Neural cell (in vitro differentiated cells): ENCODE data around the gene PRKX. TPM values are rescaled to one million over a fixed set of nuclear protein-coding genes. Genes with fewer than 3 reads are reported as not detected.

Experiments used
- H2AFZ ChIP-seq: fragments of 200-600, 300-800 bp; sonication (generic), shearing (Covaris generic); 2 replicates; pipeline ENCODE4 v1.6.0; 2014; ENCODE audit warnings: low read depth, mild to moderate bottlenecking, antibody characterized with exemption, low read length, moderate library complexity
- H3F3A ChIP-seq: fragments of 200-600 bp; shearing (Covaris generic); 2 replicates; pipeline ENCODE4 v1.6.1; 2016; ENCODE audit warnings: mild to moderate bottlenecking, moderate library complexity, mixed read lengths, antibody characterized with exemption, low read length; ENCODE audit not compliant: insufficient read depth, poor library complexity, severe bottlenecking
- H3K27ac ChIP-seq: fragments of 200-600, 300-800 bp; sonication (generic), shearing (Covaris generic); 2 replicates; pipeline ENCODE4 v1.5.1; 2014; ENCODE audit warnings: mild to moderate bottlenecking, low read length, moderate library complexity
- H3K27me3 ChIP-seq: fragments of 300-800, 200-600 bp; sonication (generic), shearing (Covaris generic); 2 replicates; pipeline ENCODE4 v1.6.0; 2014; ENCODE audit warnings: mild to moderate bottlenecking, low read depth, low read length, moderate library complexity; ENCODE audit not compliant: insufficient read depth
- H3K36me3 ChIP-seq: fragments of 300-800, 200-600 bp; sonication (generic), shearing (Covaris generic); 2 replicates; pipeline ENCODE4 v1.5.1; 2014; ENCODE audit warnings: mild to moderate bottlenecking, antibody characterized with exemption, low read length, moderate library complexity; ENCODE audit not compliant: insufficient read depth
- H3K4me2 ChIP-seq: fragments of 300-800, 200-600 bp; sonication (generic), shearing (Covaris generic); 2 replicates; pipeline ENCODE4 v1.6.0; 2014; ENCODE audit warnings: mild to moderate bottlenecking, low read length
- H3K4me3 ChIP-seq: fragments of 300-800, 200-600 bp; sonication (generic), shearing (Covaris generic); 2 replicates; pipeline ENCODE4 v1.5.1; 2014; ENCODE audit warnings: mild to moderate bottlenecking, low read length, moderate library complexity
- H3K79me2 ChIP-seq: fragments of 200-600 bp; shearing (Covaris generic); replicated peaks from 2 replicates; pipeline ENCODE4 v1.6.0; 2014; ENCODE audit warnings: mild to moderate bottlenecking, low read length, moderate library complexity; ENCODE audit not compliant: insufficient read depth
- H3K9ac ChIP-seq: fragments of 300-800, 200-600 bp; sonication (generic), shearing (Covaris generic); 2 replicates; pipeline ENCODE4 v1.6.1; 2016; ENCODE audit warnings: mild to moderate bottlenecking, low read length, mixed read lengths
- H3K9me2 ChIP-seq: fragments of 200-600 bp; shearing (Covaris generic); 2 replicates; pipeline ENCODE4 v1.6.1; 2016; ENCODE audit warnings: mild to moderate bottlenecking, low read length, mixed read lengths; ENCODE audit not compliant: insufficient read depth
- H3K9me3 ChIP-seq: fragments of 200-600, 300-800 bp; sonication (generic), shearing (Covaris generic); 2 replicates; pipeline ENCODE4 v1.6.1; 2016; ENCODE audit warnings: mild to moderate bottlenecking, mixed run types, low read length, moderate library complexity, mixed read lengths
- H4K20me1 ChIP-seq: fragments of 200-600 bp; shearing (Covaris generic); 2 replicates; pipeline ENCODE4 v1.6.1; 2016; ENCODE audit warnings: mild to moderate bottlenecking, mixed run types; ENCODE audit not compliant: insufficient read depth
- CTCF ChIP-seq: fragments of 450-650 bp; IDR thresholded peaks from 2 replicates; pipeline ENCODE4 v1.5.1; 2014; ENCODE audit warnings: antibody characterized with exemption, mild to moderate bottlenecking, moderate library complexity; ENCODE audit not compliant: poor library complexity, severe bottlenecking
- EP300 ChIP-seq: fragments of 450-650 bp; conservative IDR thresholded peaks from 2 replicates; pipeline ENCODE4 v1.6.1; 2014; ENCODE audit warnings: antibody characterized with exemption, mild to moderate bottlenecking, moderate library complexity; ENCODE audit not compliant: poor library complexity, severe bottlenecking
- EZH2 ChIP-seq: fragments of 200-600, 300-800 bp; shearing (Covaris generic), sonication (generic); IDR thresholded peaks from 2 replicates; pipeline ENCODE4 v1.6.1; 2014; ENCODE audit warnings: antibody characterized with exemption, low read length, borderline replicate concordance, mild to moderate bottlenecking; ENCODE audit not compliant: insufficient read depth, poor library complexity, severe bottlenecking
- MXI1 ChIP-seq: fragments of 450-650 bp; conservative IDR thresholded peaks from 2 replicates; pipeline ENCODE4 v1.6.1; 2014; ENCODE audit warnings: antibody characterized with exemption, mild to moderate bottlenecking; ENCODE audit not compliant: poor library complexity, severe bottlenecking
- POLR2AphosphoS5 ChIP-seq: IDR thresholded peaks from 2 replicates; pipeline ENCODE4 v1.6.1; 2012
- RAD21 ChIP-seq: fragments of 450-650 bp; conservative IDR thresholded peaks from 2 replicates; pipeline ENCODE4 v1.6.1; 2014; ENCODE audit warnings: antibody characterized with exemption, mild to moderate bottlenecking, moderate library complexity
- SMC3 ChIP-seq: fragments of 450-650 bp; conservative IDR thresholded peaks from 2 replicates; pipeline ENCODE4 v1.6.1; 2014; ENCODE audit warnings: antibody characterized with exemption, mild to moderate bottlenecking, moderate library complexity; ENCODE audit not compliant: poor library complexity
- TAF1 ChIP-seq: IDR thresholded peaks from 2 replicates; pipeline ENCODE4 v1.6.1; 2012; ENCODE audit warnings: low read depth
- polyA plus RNA-seq: library from polyadenylated mRNA; depleted of rRNA; stranded (reverse); fragments of >200 nt; gene quantifications from 2 replicates; pipeline ENCODE4 v1.2.3, GENCODE V29; 2014
- TF ChIP-seq, protein P1 (sequence below): IDR thresholded peaks from 2 replicates; pipeline ENCODE4 v1.6.1; 2012; ENCODE audit warnings: borderline replicate concordance

PRKX gene
- polyA plus RNA-seq, 1 donor from 2014 or later = 27.4 TPM

- H3F3A ChIP-seq = no peaks in the 10 kb centered on the region
- no peak overlapping the region for H3K27ac ChIP-seq
- H3K4me2 ChIP-seq = no peak overlapping the region
- no peaks in the 10 kb centered on the region for H3K79me2 ChIP-seq
- no peak overlapping the region for H3K4me3 ChIP-seq
- H3K9me3 ChIP-seq = no peaks in the 10 kb centered on the region
- H3K9me2 ChIP-seq = no peaks in the 10 kb centered on the region
- no peak overlapping the region for H2AFZ ChIP-seq
- H4K20me1 ChIP-seq = no peaks in the 10 kb centered on the region
- TF ChIP-seq SMC3 (no peak), EP300 (no peak), RAD21 (no peak), CTCF (no peak), EZH2 (no peak), TAF1 (no peak), MXI1 (no peak)
- H3K9ac ChIP-seq = no peak overlapping the region
- H3K27me3 ChIP-seq = no peaks in the 10 kb centered on the region
- H3K36me3 ChIP-seq = no peaks in the 10 kb centered on the region
Measured at GRCh38 chrX:3678328-3678727, 35.1 kb downstream of the PRKX start.

DNA sequence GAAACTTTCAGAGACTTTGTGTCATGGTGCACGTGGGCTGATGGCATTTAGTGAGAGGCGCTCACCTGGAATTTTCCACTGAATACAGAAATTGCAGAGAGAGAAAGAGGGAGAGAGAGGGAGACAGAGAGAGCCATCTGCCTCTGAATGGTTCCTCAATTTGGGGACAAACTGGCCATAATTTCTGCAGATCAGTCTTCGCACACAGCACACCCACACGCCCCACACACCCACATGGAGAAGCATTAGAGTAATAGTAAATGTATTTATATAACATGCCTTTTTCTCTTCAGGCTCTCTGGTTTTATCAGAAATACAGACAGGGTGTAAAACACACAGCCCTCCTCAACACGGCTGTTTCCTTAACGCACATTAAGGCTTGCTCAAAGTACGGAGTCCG lies 38.6 kb downstream of the PRKX start:
- TF ChIP-seq POLR2AphosphoS5 (no peak), SMC3 (no peak), MXI1 (no peak), EZH2 (no peak), TAF1 (no peak), EP300 (no peak), RAD21 (no peak), CTCF (no peak)
- TF ChIP-seq, protein P1, sequence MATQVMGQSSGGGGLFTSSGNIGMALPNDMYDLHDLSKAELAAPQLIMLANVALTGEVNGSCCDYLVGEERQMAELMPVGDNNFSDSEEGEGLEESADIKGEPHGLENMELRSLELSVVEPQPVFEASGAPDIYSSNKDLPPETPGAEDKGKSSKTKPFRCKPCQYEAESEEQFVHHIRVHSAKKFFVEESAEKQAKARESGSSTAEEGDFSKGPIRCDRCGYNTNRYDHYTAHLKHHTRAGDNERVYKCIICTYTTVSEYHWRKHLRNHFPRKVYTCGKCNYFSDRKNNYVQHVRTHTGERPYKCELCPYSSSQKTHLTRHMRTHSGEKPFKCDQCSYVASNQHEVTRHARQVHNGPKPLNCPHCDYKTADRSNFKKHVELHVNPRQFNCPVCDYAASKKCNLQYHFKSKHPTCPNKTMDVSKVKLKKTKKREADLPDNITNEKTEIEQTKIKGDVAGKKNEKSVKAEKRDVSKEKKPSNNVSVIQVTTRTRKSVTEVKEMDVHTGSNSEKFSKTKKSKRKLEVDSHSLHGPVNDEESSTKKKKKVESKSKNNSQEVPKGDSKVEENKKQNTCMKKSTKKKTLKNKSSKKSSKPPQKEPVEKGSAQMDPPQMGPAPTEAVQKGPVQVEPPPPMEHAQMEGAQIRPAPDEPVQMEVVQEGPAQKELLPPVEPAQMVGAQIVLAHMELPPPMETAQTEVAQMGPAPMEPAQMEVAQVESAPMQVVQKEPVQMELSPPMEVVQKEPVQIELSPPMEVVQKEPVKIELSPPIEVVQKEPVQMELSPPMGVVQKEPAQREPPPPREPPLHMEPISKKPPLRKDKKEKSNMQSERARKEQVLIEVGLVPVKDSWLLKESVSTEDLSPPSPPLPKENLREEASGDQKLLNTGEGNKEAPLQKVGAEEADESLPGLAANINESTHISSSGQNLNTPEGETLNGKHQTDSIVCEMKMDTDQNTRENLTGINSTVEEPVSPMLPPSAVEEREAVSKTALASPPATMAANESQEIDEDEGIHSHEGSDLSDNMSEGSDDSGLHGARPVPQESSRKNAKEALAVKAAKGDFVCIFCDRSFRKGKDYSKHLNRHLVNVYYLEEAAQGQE = no peak
- Histone ChIP-seq H3K79me2 (no peaks in the 10 kb centered on the region), H2AFZ (no peak overlapping the region), H3K4me3 (no peak overlapping the region), H3K4me2 (no peak overlapping the region), H4K20me1 (no peaks in the 10 kb centered on the region), H3K9me2 (no peaks in the 10 kb centered on the region), H3F3A (no peaks in the 10 kb centered on the region), H3K27me3 (no peaks in the 10 kb centered on the region), H3K9me3 (no peaks in the 10 kb centered on the region), H3K36me3 (no peaks in the 10 kb centered on the region), H3K9ac (no peak overlapping the region), H3K27ac (no peak overlapping the region)
